SK-N-SH treated with all-trans-retinoic acid at 6 μM for 48 hours (cell line): ENCODE measurements around the gene EIF3B.
A peak's percentile ranks its signal among the peaks of the same experiment; 100 is the strongest.

Source experiments
- ATAC-seq: fragments of 200-7000 bp; cut with Tn5 transposase; 3 replicates; pipeline ENCODE4 v1.9.1; 2020; ENCODE audit warnings: mild to moderate bottlenecking, moderate library complexity
- ARNTL ChIP-seq: fragments of 450-650 bp; formaldehyde crosslinking; IDR thresholded peaks from 2 replicates; pipeline ENCODE4 v1.5.0; 2020; ENCODE audit warnings: low read depth, mild to moderate bottlenecking, moderate library complexity, borderline replicate concordance
- BACH2 ChIP-seq: fragments of 250-450 bp; sonication (Bioruptor Pico); IDR thresholded peaks from 2 replicates; pipeline ENCODE4 v1.9.0; 2021; ENCODE audit warnings: mild to moderate bottlenecking, borderline replicate concordance
- CSDC2 ChIP-seq: fragments of 250-450 bp; sonication (Bioruptor Pico); IDR thresholded peaks from 2 replicates; pipeline ENCODE4 v1.5.0; 2020; ENCODE audit warnings: mild to moderate bottlenecking, moderate library complexity
- CSRNP3 ChIP-seq: fragments of 250-450 bp; sonication (Bioruptor Pico); IDR thresholded peaks from 2 replicates; pipeline ENCODE4 v1.5.1; 2021; ENCODE audit warnings: mild to moderate bottlenecking, moderate library complexity
- ESRRG ChIP-seq: fragments of 250-450 bp; sonication (Bioruptor Pico); IDR thresholded peaks from 2 replicates; pipeline ENCODE4 v1.6.1; 2021; ENCODE audit warnings: mild to moderate bottlenecking
- GLIS3 ChIP-seq: fragments of 250-450 bp; sonication (Bioruptor Pico); IDR thresholded peaks from 2 replicates; pipeline ENCODE4 v1.5.0; 2020; ENCODE audit warnings: mild to moderate bottlenecking, moderate library complexity
- ISL1 ChIP-seq: fragments of 250-450 bp; sonication (Bioruptor Pico); IDR thresholded peaks from 2 replicates; pipeline ENCODE4 v2.1.2; 2022; ENCODE audit warnings: mild to moderate bottlenecking, moderate library complexity
- OSR1 ChIP-seq: fragments of 250-450 bp; sonication (Bioruptor Pico); IDR thresholded peaks from 2 replicates; pipeline ENCODE4 v1.8.0; 2022; ENCODE audit warnings: moderate library complexity, mild to moderate bottlenecking, inconsistent platforms
- PATZ1 ChIP-seq: fragments of 250-450 bp; sonication (Bioruptor Pico); IDR thresholded peaks from 2 replicates; pipeline ENCODE4 v1.8.0; 2020; ENCODE audit warnings: mild to moderate bottlenecking, moderate library complexity, borderline replicate concordance
- POU6F1 ChIP-seq: fragments of 250-450 bp; sonication (Bioruptor Pico); IDR thresholded peaks from 2 replicates; pipeline ENCODE4 v1.8.0; 2021; ENCODE audit warnings: low read depth, mild to moderate bottlenecking, moderate library complexity, borderline replicate concordance
- PPARA ChIP-seq: fragments of 250-450 bp; sonication (Bioruptor Pico); IDR thresholded peaks from 2 replicates; pipeline ENCODE4 v1.5.0; 2020; ENCODE audit warnings: mild to moderate bottlenecking, borderline replicate concordance
- RARB ChIP-seq: fragments of 250-450 bp; sonication (Bioruptor Pico); IDR thresholded peaks from 2 replicates; pipeline ENCODE4 v1.8.0; 2021; ENCODE audit warnings: mild to moderate bottlenecking, moderate library complexity
- SNAI2 ChIP-seq: fragments of 250-450 bp; sonication (Bioruptor Pico); IDR thresholded peaks from 2 replicates; pipeline ENCODE4 v1.5.0; 2020; ENCODE audit warnings: mild to moderate bottlenecking, moderate library complexity
- TCF4 ChIP-seq: fragments of 250-450 bp; sonication (Bioruptor Pico); IDR thresholded peaks from 2 replicates; pipeline ENCODE4 v1.8.0; 2021; ENCODE audit warnings: mild to moderate bottlenecking, moderate library complexity, borderline replicate concordance
- TOX ChIP-seq: fragments of 250-450 bp; sonication (Bioruptor Pico); IDR thresholded peaks from 2 replicates; pipeline ENCODE4 v1.8.0; 2021; ENCODE audit warnings: mild to moderate bottlenecking, moderate library complexity, borderline replicate concordance
- TSHZ2 ChIP-seq: fragments of 250-450 bp; sonication (Bioruptor Pico); IDR thresholded peaks from 2 replicates; pipeline ENCODE4 v1.5.0; 2020; ENCODE audit warnings: mild to moderate bottlenecking, moderate library complexity
- ZC3H10 ChIP-seq: fragments of 250-450 bp; sonication (Bioruptor Pico); IDR thresholded peaks from 2 replicates; pipeline ENCODE4 v1.5.1; 2021; ENCODE audit warnings: mild to moderate bottlenecking, moderate library complexity
- ZFP3 ChIP-seq: fragments of 250-450 bp; sonication (Bioruptor Pico); IDR thresholded peaks from 2 replicates; pipeline ENCODE4 v1.5.0; 2020; ENCODE audit warnings: mild to moderate bottlenecking, moderate library complexity
- ZFP30 ChIP-seq: fragments of 450-650 bp; formaldehyde crosslinking; IDR thresholded peaks from 2 replicates; pipeline ENCODE4 v1.5.0; 2022; ENCODE audit warnings: mild to moderate bottlenecking, moderate library complexity
- ZNF565 ChIP-seq: fragments of 450-650 bp; formaldehyde crosslinking; conservative IDR thresholded peaks from 2 replicates; pipeline ENCODE4 v1.5.0; 2020; ENCODE audit warnings: low read depth, mild to moderate bottlenecking, moderate library complexity
- ZNF70 ChIP-seq: fragments of 450-650 bp; formaldehyde crosslinking; IDR thresholded peaks from 2 replicates; pipeline ENCODE4 v1.5.0; 2020; ENCODE audit warnings: mild to moderate bottlenecking, moderate library complexity
- ZNF8 ChIP-seq: fragments of 450-650 bp; formaldehyde crosslinking; IDR thresholded peaks from 2 replicates; pipeline ENCODE4 v1.5.0; 2020; ENCODE audit warnings: mild to moderate bottlenecking, moderate library complexity

The EIF3B gene

GRCh38 chr7:2353936-2354185 lies 766 bp upstream of the EIF3B start:
- TF ChIP-seq ZC3H10 (0 out of 2 replicates have a peak, but pooled peaks have one; percentile 52), TOX (CRISPR knock-in tag) (no peak), ZFP3 (CRISPR knock-in tag) (peak; percentile 63; the same call in 1 of the 2 replicates), TSHZ2 (CRISPR knock-in tag) (no peak), PATZ1 (CRISPR knock-in tag) (peak; percentile 24; the same call in 1 of the 2 replicates), CSDC2 (CRISPR knock-in tag) (peak; percentile 91; the same call in 1 of the 2 replicates)
- ATAC-seq: peak; percentile 89

- TF ChIP-seq ZFP3 (CRISPR knock-in tag) (no peak), GLIS3 (CRISPR knock-in tag) (no peak), ZFP30 (CRISPR knock-in tag) (no peak), CSRNP3 (no peak), PPARA (no peak), POU6F1 (no peak), ESRRG (CRISPR knock-in tag) (no peak), TCF4 (CRISPR knock-in tag) (no peak)
- TF ChIP-seq, all 23 proteins: peak for 0
- no peak; the same call in 2 of the 3 replicates for ATAC-seq
These were observed 495 bp downstream of the EIF3B start for GRCh38 chr7:2354939-2355704.

GRCh38 chr7:2355705-2356008 lies 1.0 kb downstream of the EIF3B start:
- TF ChIP-seq ESRRG (CRISPR knock-in tag) (no peak), ZNF70 (no peak), RARB (no peak), PATZ1 (CRISPR knock-in tag) (no peak), ISL1 (CRISPR knock-in tag) (no peak), GLIS3 (CRISPR knock-in tag) (no peak), ARNTL (CRISPR knock-in tag) (no peak), ZC3H10 (no peak), CSDC2 (CRISPR knock-in tag) (no peak), SNAI2 (no peak), ZFP30 (CRISPR knock-in tag) (no peak), TSHZ2 (CRISPR knock-in tag) (no peak), OSR1 (CRISPR knock-in tag) (no peak), BACH2 (CRISPR knock-in tag) (no peak), CSRNP3 (no peak), ZNF565 (CRISPR knock-in tag) (no peak), TOX (CRISPR knock-in tag) (no peak), ZNF8 (no peak), ZFP3 (CRISPR knock-in tag) (no peak), PPARA (no peak)

More at GRCh38 chr7:2355705-2356008, 1.0 kb downstream of the EIF3B start:
- no peak for ATAC-seq
